Hepatocyte (in vitro differentiated cells): ENCODE results near the gene C1QTNF8. TPM values are rescaled to one million over a fixed set of nuclear protein-coding genes. Genes with fewer than 3 reads are reported as not detected.

Source experiments
- DNase-seq: peaks from one replicate; pipeline ENCODE4 v3.0.0-alpha.2; 2016; ENCODE audit warnings: low spot score
- H2AFZ ChIP-seq: fragments of 200-600 bp; sonication (generic); 2 replicates; pipeline ENCODE4 v1.6.0; 2016; ENCODE audit warnings: antibody characterized with exemption, mild to moderate bottlenecking
- H3K27ac ChIP-seq: fragments of 200-600 bp; sonication (generic); 2 replicates; pipeline ENCODE4 v1.5.1; 2016; ENCODE audit warnings: mild to moderate bottlenecking
- H3K27me3 ChIP-seq: fragments of 200-600 bp; sonication (generic); 2 replicates; pipeline ENCODE4 v1.6.1; 2016
- H3K36me3 ChIP-seq: fragments of 200-600 bp; sonication (generic); replicated peaks from 2 replicates; pipeline ENCODE4 v1.5.1; 2016; ENCODE audit warnings: low read depth; ENCODE audit not compliant: insufficient read depth
- H3K4me1 ChIP-seq: fragments of 200-600 bp; sonication (generic); 2 replicates; pipeline ENCODE4 v1.5.1; 2016; ENCODE audit warnings: mild to moderate bottlenecking, moderate library complexity; ENCODE audit not compliant: insufficient read depth
- H3K4me2 ChIP-seq: fragments of 200-600 bp; sonication (generic); 2 replicates; pipeline ENCODE4 v1.6.0; 2016
- H3K4me3 ChIP-seq: fragments of 200-600 bp; sonication (generic); 2 replicates; pipeline ENCODE4 v1.5.1; 2016; ENCODE audit warnings: mild to moderate bottlenecking
- H3K79me2 ChIP-seq: fragments of 200-600 bp; sonication (generic); 2 replicates; pipeline ENCODE4 v1.6.0; 2017; ENCODE audit warnings: mild to moderate bottlenecking
- H3K9me2 ChIP-seq: fragments of 200-600 bp; sonication (generic); replicated peaks from 2 replicates; pipeline ENCODE4 v1.6.0; 2017; ENCODE audit warnings: mild to moderate bottlenecking; ENCODE audit not compliant: insufficient read depth
- H3K9me3 ChIP-seq: fragments of 200-600 bp; sonication (generic); 2 replicates; pipeline ENCODE4 v1.5.1; 2016; ENCODE audit warnings: low read depth, mild to moderate bottlenecking
- H4K20me1 ChIP-seq: fragments of 200-600 bp; sonication (generic); 2 replicates; pipeline ENCODE4 v1.6.0; 2016; ENCODE audit warnings: mild to moderate bottlenecking; ENCODE audit not compliant: insufficient read depth, poor library complexity, severe bottlenecking
- CTCF ChIP-seq: fragments of 200-600 bp; sonication (generic); IDR thresholded peaks from 2 replicates; pipeline ENCODE4 v1.5.1; 2016; ENCODE audit warnings: antibody characterized with exemption, mild to moderate bottlenecking; ENCODE audit not compliant: poor library complexity
- EZH2 ChIP-seq: fragments of 200-600 bp; sonication (generic); IDR thresholded peaks from 2 replicates; pipeline ENCODE4 v1.6.1; 2016; ENCODE audit warnings: antibody characterized with exemption, mild to moderate bottlenecking, borderline replicate concordance
- EZH2phosphoT487 ChIP-seq: fragments of 200-600 bp; sonication (generic); IDR thresholded peaks from one replicate; pipeline ENCODE4 v1.6.1; 2018; ENCODE audit warnings: antibody characterized with exemption, mild to moderate bottlenecking, low read depth, moderate library complexity; ENCODE audit not compliant: unreplicated experiment, severe bottlenecking
- WGBS: methylation state at CpG from one replicate; pipeline ENCODE4 v1.1.6; 2016; ENCODE audit warnings: low lambda C conversion rate; ENCODE audit errors: missing lambda C conversion rate; 5-methylcytosine and 5-hydroxymethylcytosine counted together
- polyA plus RNA-seq: library from polyadenylated mRNA; unstranded; fragments of >200 nt; fragmentation: Nextera tagmentation; extraction: Ambion mirVana; gene quantifications from 2 replicates; pipeline ENCODE4 v1.2.1, GENCODE V29; 2016
- total RNA-seq: library from RNA; depleted of rRNA; stranded (reverse); fragments of >200 nt; gene quantifications from 2 replicates; pipeline ENCODE4 v1.2.3, GENCODE V29; 2014

C1QTNF8 gene
- total and polyA plus RNA-seq, 2 experiments from 2014 or later: not detected

GRCh38 chr16:1117176-1117900 is 21.3 kb upstream of the C1QTNF8 start:
- Histone ChIP-seq H3K27me3 (no peaks in the 10 kb centered on the region), H2AFZ (no peak overlapping the region), H3K4me2 (no peak overlapping the region), H3K9me2 (no peaks in the 10 kb centered on the region), H3K4me1 (no peaks in the 10 kb centered on the region), H3K27ac (no peak overlapping the region), H3K4me3 (no peak overlapping the region), H3K9me3 (no peaks in the 10 kb centered on the region), H3K79me2 (no peaks in the 10 kb centered on the region), H3K36me3 (no peaks in the 10 kb centered on the region), H4K20me1 (no peaks in the 10 kb centered on the region)
- DNase-seq: no peak
- WGBS: 86% methylated on average over 24 of the region's 34 CpGs
- TF ChIP-seq EZH2phosphoT487: no peak
- no peak for TF ChIP-seq EZH2
- no peak for TF ChIP-seq CTCF

DNA sequence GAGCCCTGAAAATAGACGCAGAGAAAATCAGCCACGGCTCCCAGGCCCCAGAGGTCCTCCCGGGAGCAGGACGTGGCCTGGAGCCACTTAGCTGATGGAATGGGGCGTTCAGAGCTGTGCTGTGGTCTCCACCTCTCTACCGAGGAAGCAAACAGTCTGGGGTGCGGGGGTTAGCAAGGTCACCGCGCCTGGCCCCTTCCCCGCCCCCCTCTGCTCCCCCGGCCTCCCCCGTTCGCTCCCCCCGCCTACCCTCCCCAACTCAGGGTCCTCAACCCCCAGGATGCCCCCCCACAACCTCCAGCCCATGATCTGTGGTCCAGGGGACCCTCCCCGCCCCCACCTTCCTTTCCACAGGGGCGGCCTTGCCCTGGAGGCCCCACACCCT is 20.6 kb upstream of the C1QTNF8 start:
- no peaks in the 10 kb centered on the region for H3K9me2 ChIP-seq
- no peak overlapping the region for H3K27ac ChIP-seq
- no peaks in the 10 kb centered on the region for H3K36me3 ChIP-seq
- H4K20me1 ChIP-seq: no peaks in the 10 kb centered on the region
- H3K79me2 ChIP-seq: no peaks in the 10 kb centered on the region
- WGBS: 80% methylated on average over 8 of the region's 16 CpGs
- H3K9me3 ChIP-seq: no peaks in the 10 kb centered on the region
- DNase-seq: no peak
- TF ChIP-seq CTCF (no peak), EZH2phosphoT487 (no peak), EZH2 (no peak)
- no peak overlapping the region for H3K4me3 ChIP-seq
- H3K27me3 ChIP-seq: no peaks in the 10 kb centered on the region
- no peaks in the 10 kb centered on the region for H3K4me1 ChIP-seq
- no peak overlapping the region for H2AFZ ChIP-seq
- H3K4me2 ChIP-seq: no peak overlapping the region

DNA sequence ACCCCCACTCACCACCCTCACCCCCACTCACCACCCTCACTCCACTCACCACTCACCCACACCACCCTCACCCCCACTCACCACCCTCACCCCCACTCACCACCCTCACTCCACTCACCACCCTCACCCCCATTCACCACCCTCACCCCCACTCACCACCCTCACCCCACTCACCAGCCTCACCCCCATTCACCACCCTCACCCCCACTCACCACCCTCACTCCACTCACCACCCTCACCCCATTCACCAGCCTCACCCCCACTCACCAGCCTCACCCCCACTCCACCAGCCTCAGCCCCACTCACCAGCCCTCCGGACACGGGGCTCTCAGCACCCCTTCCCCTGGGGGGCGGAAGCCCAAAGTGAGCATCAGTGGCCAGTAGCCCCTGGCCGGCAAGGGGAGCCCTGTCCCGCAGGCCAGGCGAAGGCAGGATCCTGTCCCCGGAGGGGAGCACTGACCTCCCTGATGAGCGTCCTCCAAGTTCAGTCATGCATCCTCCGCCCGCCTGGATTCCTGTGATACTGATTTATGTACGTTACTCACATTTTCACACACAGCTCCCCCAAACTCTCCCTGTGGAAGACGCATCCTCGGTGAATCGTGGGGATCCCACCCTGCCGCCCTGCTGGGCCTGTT is 18.0 kb upstream of the C1QTNF8 start:
- 91% methylated on average over 15 of the region's 15 CpGs for WGBS
- Histone ChIP-seq H3K27ac (no peak overlapping the region), H3K4me1 (no peaks in the 10 kb centered on the region), H3K79me2 (no peaks in the 10 kb centered on the region), H3K27me3 (no peaks in the 10 kb centered on the region), H3K4me3 (no peak overlapping the region), H3K9me3 (no peaks in the 10 kb centered on the region), H3K9me2 (no peaks in the 10 kb centered on the region), H3K4me2 (no peak overlapping the region), H2AFZ (no peak overlapping the region), H3K36me3 (no peaks in the 10 kb centered on the region), H4K20me1 (no peaks in the 10 kb centered on the region)
- TF ChIP-seq EZH2: no peak
- no peak for TF ChIP-seq EZH2phosphoT487
- no peak for TF ChIP-seq CTCF
- DNase-seq: no peak
